PC-3 (cell line): ENCODE measurements around the gene AFF3.

Source experiments
- CTCF ChIP-seq: fragments of 300-600 bp; sonication (generic); conservative IDR thresholded peaks from 2 replicates; pipeline ENCODE4 v1.5.1; 2017; ENCODE audit warnings: antibody characterized with exemption, low read depth, mild to moderate bottlenecking, low read length
- EZH2 ChIP-seq: fragments of 300-600 bp; sonication (generic); IDR thresholded peaks from one replicate; pipeline ENCODE4 v1.6.1; 2017; ENCODE audit warnings: antibody characterized with exemption, mild to moderate bottlenecking, low read length; ENCODE audit not compliant: unreplicated experiment

GRCh38 chr2:99545604-99546003 is 596.8 kb downstream of the AFF3 start:
- no peak for TF ChIP-seq EZH2
- TF ChIP-seq CTCF = no peak
